Measurements from ENCODE around the gene GALNT3.

The GALNT3 gene

GRCh38 chr2:165796129-165796528 lies 2.1 kb upstream of the GALNT3 start:
- DNase-seq (ENCODE audit: low read depth) = no peak

GRCh38 chr2:165795011-165795410 lies 964 bp upstream of the GALNT3 start:
- DNase-seq (ENCODE audit: low read depth) = no peak

GRCh38 chr2:165794536-165794928 lies 485 bp upstream of the GALNT3 start:
- peak; percentile 42 for DNase-seq (ENCODE audit: low read depth)

GRCh38 chr2:165793161-165793778 lies 777 bp downstream of the GALNT3 start:
- DNase-seq (ENCODE audit: low read depth) = no peak

- DNase-seq (ENCODE audit: low read depth) = no peak
These were observed 2.0 kb downstream of the GALNT3 start for GRCh38 chr2:165792104-165792454.

GRCh38 chr2:165791421-165792103 lies 2.5 kb downstream of the GALNT3 start:
- DNase-seq (ENCODE audit: low read depth) = no peak

GRCh38 chr2:165790466-165790865 lies 3.6 kb downstream of the GALNT3 start:
- no peak for DNase-seq (ENCODE audit: low read depth)

- no peak for DNase-seq (ENCODE audit: low read depth)
These were observed 6.7 kb downstream of the GALNT3 start for GRCh38 chr2:165787334-165787733.

GRCh38 chr2:165779706-165780105 lies 14.3 kb downstream of the GALNT3 start:
- DNase-seq (ENCODE audit: low read depth) = no peak

GRCh38 chr2:165778653-165779451 lies 15.2 kb downstream of the GALNT3 start:
- no peak for DNase-seq (ENCODE audit: low read depth)

GRCh38 chr2:165778187-165778556 lies 15.9 kb downstream of the GALNT3 start:
- no peak for DNase-seq (ENCODE audit: low read depth)

GRCh38 chr2:165777522-165778186 lies 16.4 kb downstream of the GALNT3 start:
- no peak for DNase-seq (ENCODE audit: low read depth)

- no peak for DNase-seq (ENCODE audit: low read depth)
These were observed 17.3 kb downstream of the GALNT3 start for GRCh38 chr2:165776796-165777195.

- no peak for DNase-seq (ENCODE audit: low read depth)
These were observed 18.0 kb downstream of the GALNT3 start for GRCh38 chr2:165776013-165776412.

GRCh38 chr2:165773684-165774083 lies 20.4 kb downstream of the GALNT3 start:
- DNase-seq (ENCODE audit: low read depth) = no peak

- no peak for DNase-seq (ENCODE audit: low read depth)
These were observed 21.9 kb downstream of the GALNT3 start for GRCh38 chr2:165772183-165772582.

- DNase-seq (ENCODE audit: low read depth) = no peak
These were observed 27.6 kb downstream of the GALNT3 start for GRCh38 chr2:165766326-165766927.

- DNase-seq (ENCODE audit: low read depth) = no peak
These were observed 31.3 kb downstream of the GALNT3 start for GRCh38 chr2:165762723-165763122.

- DNase-seq (ENCODE audit: low read depth) = no peak
These were observed 36.0 kb downstream of the GALNT3 start for GRCh38 chr2:165757906-165758675.

GRCh38 chr2:165746501-165746900 lies 47.5 kb downstream of the GALNT3 start:
- no peak for DNase-seq (ENCODE audit: low read depth)

GRCh38 chr2:165745916-165746315 lies 48.1 kb downstream of the GALNT3 start:
- DNase-seq (ENCODE audit: low read depth) = no peak

GRCh38 chr2:165743442-165743841 lies 50.6 kb downstream of the GALNT3 start:
- no peak for DNase-seq (ENCODE audit: low read depth)
